ENCODE measurements around the gene DBNDD1. TPM values are rescaled to one million over a fixed set of nuclear protein-coding genes. Genes with fewer than 3 reads are reported as not detected.
"Not testable (repeated sequence)": the region's sequence is repeated elsewhere in the genome, so short reads cannot be mapped to it uniquely, and the experiment has no call there.

Gene DBNDD1
- 24.6 and 31.9 TPM in 2 replicates for total RNA-seq (2021)
- percentile 42 among the genes with signal in this experiment for Bru-seq, nascent RNA
- BruChase-seq, experiment 1, labeled RNA remaining after a 2-hour chase = percentile 49 among the genes with signal in this experiment
- BruChase-seq, experiment 2, labeled RNA remaining after a 6-hour chase = percentile 59 among the genes with signal in this experiment
- long read RNA-seq, transcript DBNDD1-206 (4 exons, 993 nt) = minor isoform, 13 of 85 reads
- long read RNA-seq, transcript DBNDD1-207 (1 exons, 2,889 nt) = minor isoform, 7 of 85 reads
- long read RNA-seq, transcript DBNDD1-201 (4 exons, 2,079 nt) = major isoform, 60 of 85 reads
- long read RNA-seq, partial matches to known transcripts = 0 of 85 reads
- long read RNA-seq, other reads (novel, unspliced or antisense) = 4 of 85 reads

DNA sequence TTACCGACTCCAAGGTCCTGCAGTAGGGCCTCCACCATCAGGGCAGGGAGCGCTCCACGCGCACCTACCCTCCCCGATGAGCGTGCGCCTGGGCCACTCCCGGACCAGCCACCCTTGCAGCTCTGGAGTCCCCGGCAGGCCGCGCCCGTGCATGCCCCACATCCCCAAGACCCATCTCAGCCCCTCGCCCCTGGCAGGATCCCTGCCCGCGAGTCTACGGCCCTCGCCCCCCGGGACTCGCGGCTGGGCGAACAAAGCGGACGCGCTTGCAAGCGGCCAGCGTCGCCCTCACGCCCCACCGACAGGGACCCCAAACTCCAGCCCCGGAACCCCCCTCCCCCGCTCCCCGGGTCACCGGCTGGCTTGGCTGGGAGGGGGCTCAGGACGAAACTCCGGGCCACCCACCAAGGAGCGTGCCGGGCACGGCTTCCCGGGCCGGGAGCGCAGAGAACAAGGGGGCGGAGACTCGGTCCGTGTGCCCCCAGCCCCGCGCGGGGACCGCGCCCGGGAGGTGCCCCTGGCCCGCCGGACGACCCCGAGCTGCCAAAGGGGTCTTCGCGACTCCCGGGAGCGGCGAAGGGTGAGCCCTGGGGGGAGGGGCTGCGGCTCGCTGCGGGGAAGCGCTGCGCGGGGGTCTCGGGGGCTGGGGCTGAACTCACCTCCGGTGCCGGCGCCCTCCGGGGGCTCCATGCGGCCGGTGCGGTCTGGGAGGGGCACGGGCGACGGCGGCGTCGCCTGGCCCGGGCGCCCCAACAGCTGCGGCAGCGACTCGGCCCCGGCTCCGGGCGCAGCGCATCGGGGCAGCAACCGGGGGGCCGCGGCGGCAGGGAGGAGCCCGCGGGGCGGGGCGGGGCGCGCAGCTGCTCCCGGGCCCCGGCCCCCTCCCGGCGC is at the start of gene DBNDD1:
Gene DBNDD1, minus strand, starts transcription at position 805 of the 891 bp plus-strand sequence. Its CDS starts 115 bp downstream, at position 690.
- intact Hi-C loops (cut with micrococcal nuclease; ENCODE audit: unreplicated experiment) = no loop called here
- ChIA-PET POLR2A (ENCODE audit: low non-redundant PET) (no interaction called here), CTCF (no interaction called here)
- H3K27ac ChIP-seq (ENCODE audit: low read depth, low read length, poor library complexity, severe bottlenecking) = peak within 1 kb of the TSS; percentile 90
- H3K4me3 ChIP-seq (ENCODE audit: low read depth, low read length, poor library complexity, severe bottlenecking) = peak within 1 kb of the TSS; percentile 86
- H3K4me1 ChIP-seq (ENCODE audit: insufficient read depth, low read length, poor library complexity, severe bottlenecking) = peaks cover 27% of the 10 kb centered on the region
- H3K36me3 ChIP-seq (ENCODE audit: insufficient read depth, low read length, poor library complexity, severe bottlenecking) = no peaks in the 10 kb centered on the region
- H3K27me3 ChIP-seq (replicated peaks; ENCODE audit: insufficient read depth, low read depth, low read length, poor library complexity) = no peaks in the 10 kb centered on the region
- H3K9me3 ChIP-seq (ENCODE audit: low read depth, low read length, poor library complexity, severe bottlenecking) = no peaks in the 10 kb centered on the region
- DNase-seq (ENCODE audit: low spot score) = peak; percentile 23
- TF ChIP-seq CTCF (conservative IDR thresholded peaks at IDR 0.05; ENCODE audit: low read depth, low read length) (no peak), EZH2 (IDR thresholded peaks at IDR 0.05; ENCODE audit: borderline replicate concordance, low read depth, low read length, poor library complexity, severe bottlenecking) (no peak)
- no TSS peak for BruUV-seq (replicated peaks)

DNA sequence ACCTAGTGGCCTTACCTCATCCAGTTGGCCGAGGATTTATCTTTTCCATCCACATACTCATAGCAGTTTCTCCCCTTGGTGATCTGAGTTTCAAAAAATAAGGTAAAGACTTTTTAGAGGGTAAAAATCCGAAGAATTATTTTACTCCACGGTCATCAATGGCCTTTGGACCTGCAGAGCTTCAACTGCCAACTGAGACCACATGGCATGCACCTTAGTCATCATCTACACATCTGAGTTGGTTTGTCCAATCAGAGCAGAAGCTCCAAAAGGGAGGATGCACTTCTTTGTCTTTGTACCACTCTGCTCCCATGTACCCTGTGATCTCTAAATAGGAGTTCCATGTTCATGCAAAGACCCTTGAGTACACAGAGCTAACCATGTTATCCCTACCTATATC is 42.2 kb upstream of the DBNDD1 start:
- TF ChIP-seq EZH2 (IDR thresholded peaks at IDR 0.05; ENCODE audit: borderline replicate concordance, low read depth, low read length, poor library complexity, severe bottlenecking) (no peak), CTCF (conservative IDR thresholded peaks at IDR 0.05; ENCODE audit: low read depth, low read length) (no peak)
- BruUV-seq (replicated peaks) = no TSS peak
- no peaks in the 10 kb centered on the region for H3K36me3 ChIP-seq (ENCODE audit: insufficient read depth, low read length, poor library complexity, severe bottlenecking)
- H3K9me3 ChIP-seq (ENCODE audit: low read depth, low read length, poor library complexity, severe bottlenecking) = no peaks in the 10 kb centered on the region
- ChIA-PET POLR2A (ENCODE audit: low non-redundant PET) (no interaction called here), CTCF (no interaction called here)
- intact Hi-C loops (cut with micrococcal nuclease; ENCODE audit: unreplicated experiment) = no loop called here
- H3K27me3 ChIP-seq (replicated peaks; ENCODE audit: insufficient read depth, low read depth, low read length, poor library complexity) = no peaks in the 10 kb centered on the region
- DNase-seq (ENCODE audit: low spot score) = no peak
- no peak overlapping the region for H3K4me3 ChIP-seq (ENCODE audit: low read depth, low read length, poor library complexity, severe bottlenecking)
- H3K4me1 ChIP-seq (ENCODE audit: insufficient read depth, low read length, poor library complexity, severe bottlenecking) = no peaks in the 10 kb centered on the region
- H3K27ac ChIP-seq (ENCODE audit: low read depth, low read length, poor library complexity, severe bottlenecking) = no peak overlapping the region

DNA sequence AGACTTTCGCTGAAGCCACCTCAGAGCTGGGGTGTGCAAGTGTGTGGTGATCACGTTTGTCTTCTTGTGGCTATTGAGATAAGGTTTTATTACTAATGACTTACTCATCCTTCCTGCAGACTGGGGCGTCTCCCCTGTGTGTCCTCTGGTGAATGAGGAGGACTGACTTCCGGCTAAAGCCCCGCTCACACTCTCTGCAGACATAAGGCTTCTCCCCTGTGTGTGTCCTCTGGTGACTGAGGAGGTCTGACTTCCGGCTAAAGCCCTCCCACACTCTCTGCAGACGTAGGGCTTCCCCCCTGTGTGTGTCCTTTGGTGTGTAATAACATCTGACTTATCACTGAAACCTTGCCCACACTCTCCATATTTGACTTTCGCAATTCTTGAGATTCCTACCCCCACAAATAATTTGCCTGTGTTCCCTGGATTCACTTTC is 38.5 kb upstream of the DBNDD1 start:
- H3K27me3 ChIP-seq (replicated peaks; ENCODE audit: insufficient read depth, low read depth, low read length, poor library complexity) = no peaks in the 10 kb centered on the region
- DNase-seq (ENCODE audit: low spot score) = peak; percentile 68
- no peak overlapping the region for H3K27ac ChIP-seq (ENCODE audit: low read depth, low read length, poor library complexity, severe bottlenecking)
- ChIA-PET CTCF (interaction anchor here (0.6 kb wide), 1 partner anchor 17 kb away, joined by 3 read pairs; no protein-coding TSS in a partner anchor), POLR2A (ENCODE audit: low non-redundant PET) (no interaction called here)
- H3K9me3 ChIP-seq (ENCODE audit: low read depth, low read length, poor library complexity, severe bottlenecking) = peaks cover 12% of the 10 kb centered on the region
- BruUV-seq (replicated peaks) = no TSS peak
- no peaks in the 10 kb centered on the region for H3K36me3 ChIP-seq (ENCODE audit: insufficient read depth, low read length, poor library complexity, severe bottlenecking)
- intact Hi-C loops (cut with micrococcal nuclease; ENCODE audit: unreplicated experiment) = no loop called here
- H3K4me3 ChIP-seq (ENCODE audit: low read depth, low read length, poor library complexity, severe bottlenecking) = no peak overlapping the region
- TF ChIP-seq EZH2 (IDR thresholded peaks at IDR 0.05; ENCODE audit: borderline replicate concordance, low read depth, low read length, poor library complexity, severe bottlenecking) (no peak), CTCF (conservative IDR thresholded peaks at IDR 0.05; ENCODE audit: low read depth, low read length) (no peak)
- no peaks in the 10 kb centered on the region for H3K4me1 ChIP-seq (ENCODE audit: insufficient read depth, low read length, poor library complexity, severe bottlenecking)

- BruUV-seq (replicated peaks); CTCF ChIA-PET: not testable (repeated sequence)
Observed at GRCh38 chr16:90056521-90056920, 37.3 kb upstream of the DBNDD1 start.

More at GRCh38 chr16:90056521-90056920, 37.3 kb upstream of the DBNDD1 start:
- DNase-seq (ENCODE audit: low spot score); H3K27ac ChIP-seq (ENCODE audit: low read depth, low read length, poor library complexity, severe bottlenecking); H3K36me3 ChIP-seq (ENCODE audit: insufficient read depth, low read length, poor library complexity, severe bottlenecking); H3K27me3 ChIP-seq (replicated peaks; ENCODE audit: insufficient read depth, low read depth, low read length, poor library complexity); intact Hi-C loops (cut with micrococcal nuclease; ENCODE audit: unreplicated experiment); H3K4me1 ChIP-seq (ENCODE audit: insufficient read depth, low read length, poor library complexity, severe bottlenecking); H3K4me3 ChIP-seq (ENCODE audit: low read depth, low read length, poor library complexity, severe bottlenecking): not testable (repeated sequence)
- POLR2A ChIA-PET (ENCODE audit: low non-redundant PET) = interaction anchor here (0.6 kb wide), 1 partner anchor 22 kb away, joined by 12 read pairs; no protein-coding TSS in a partner anchor
- peaks cover 12% of the 10 kb centered on the region for H3K9me3 ChIP-seq (ENCODE audit: low read depth, low read length, poor library complexity, severe bottlenecking)
